ENCODE measurements around the gene SUSD1. TPM values are rescaled to one million over a fixed set of nuclear protein-coding genes. Genes with fewer than 3 reads are reported as not detected.

The SUSD1 gene
- total RNA-seq, 1 experiment from 2014 or later: 15.3 TPM

- BruUV-seq (replicated peaks): no TSS peak
- no peak overlapping the region for H3K4me3 ChIP-seq (ENCODE audit: low read depth in 2 of 2, low read length in 2 of 2)
- DNase-seq (ENCODE audit: low read depth, low spot score) (no peak), ATAC-seq (no peak)
- intact Hi-C loops (cut with micrococcal nuclease; ENCODE audit: unreplicated experiment): no loop called here
- no peaks in the 10 kb centered on the region for H3K36me3 ChIP-seq (ENCODE audit: control insufficient read depth, insufficient read depth, low read length)
- in situ Hi-C loops (cut with HindIII; ENCODE audit: low pct_unique_long_range_greater_than_20kb, low sequenced_read_pairs): no loop called here
- H3K27ac ChIP-seq (ENCODE audit: low read length): 0 out of 2 replicates have a peak overlapping the region, but pooled peaks have one; percentile 26
- no peaks in the 10 kb centered on the region for H3K9me3 ChIP-seq (ENCODE audit: control insufficient read depth, insufficient read depth, low read depth, low read length)
- POLR2A ChIA-PET: no interaction called here
- H3K27me3 ChIP-seq (ENCODE audit: control insufficient read depth, insufficient read depth, low read length): no peaks in the 10 kb centered on the region
- TF ChIP-seq POLR2AphosphoS5 (IDR thresholded peaks at IDR 0.05; ENCODE audit: low read depth, low read length) (no peak), CTCF (IDR thresholded peaks at IDR 0.05) (no peak), SIN3A (IDR thresholded peaks at IDR 0.05; ENCODE audit: borderline replicate concordance, insufficient read depth, low read depth, low read length) (no peak), REST (IDR thresholded peaks at IDR 0.05; ENCODE audit: insufficient read depth in 1 of 2, low read depth in 2 of 2, low read length in 1 of 2) (no peak), TCF7L2 (IDR thresholded peaks at IDR 0.05; ENCODE audit: low read depth, low read length) (no peak)
- CTCF ChIA-PET: interaction anchor here (0.6 kb wide), 1 partner anchor 10 kb away, joined by 7 read pairs; no protein-coding TSS in a partner anchor
- peaks cover 17% of the 10 kb centered on the region for H3K4me1 ChIP-seq (ENCODE audit: control insufficient read depth, insufficient read depth, low read length)
Observed at GRCh38 chr9:112162621-112163413, 12.3 kb downstream of the SUSD1 start.

GRCh38 chr9:112159781-112160180 is 15.3 kb downstream of the SUSD1 start:
- TF ChIP-seq REST (IDR thresholded peaks at IDR 0.05; ENCODE audit: insufficient read depth in 1 of 2, low read depth in 2 of 2, low read length in 1 of 2) (no peak), TCF7L2 (IDR thresholded peaks at IDR 0.05; ENCODE audit: low read depth, low read length) (no peak)
- in situ Hi-C loops (cut with HindIII; ENCODE audit: low pct_unique_long_range_greater_than_20kb, low sequenced_read_pairs): no loop called here
- H3K9me3 ChIP-seq (ENCODE audit: control insufficient read depth, insufficient read depth, low read depth, low read length): no peaks in the 10 kb centered on the region
- no peaks in the 10 kb centered on the region for H3K36me3 ChIP-seq (ENCODE audit: control insufficient read depth, insufficient read depth, low read length)
- CTCF ChIA-PET: no interaction called here
- intact Hi-C loops (cut with micrococcal nuclease; ENCODE audit: unreplicated experiment): no loop called here
- no TSS peak for BruUV-seq (replicated peaks)
- H3K4me3 ChIP-seq (ENCODE audit: low read depth in 2 of 2, low read length in 2 of 2): no peak overlapping the region
- POLR2A ChIA-PET: no interaction called here
- DNase-seq (ENCODE audit: low read depth, low spot score) (no peak), ATAC-seq (no peak)
- H3K27ac ChIP-seq (ENCODE audit: low read length): no peak overlapping the region
- peaks cover 6% of the 10 kb centered on the region for H3K4me1 ChIP-seq (ENCODE audit: control insufficient read depth, insufficient read depth, low read length)
- H3K27me3 ChIP-seq (ENCODE audit: control insufficient read depth, insufficient read depth, low read length): no peaks in the 10 kb centered on the region
